Medulla oblongata (tissue), 1 donor: ENCODE data around the gene ATP2B3.

Source experiments
- DNase-seq: peaks from one replicate; pipeline ENCODE4 v3.0.0-alpha.2; 2015; ENCODE audit errors: extremely low spot score

Gene ATP2B3

DNA sequence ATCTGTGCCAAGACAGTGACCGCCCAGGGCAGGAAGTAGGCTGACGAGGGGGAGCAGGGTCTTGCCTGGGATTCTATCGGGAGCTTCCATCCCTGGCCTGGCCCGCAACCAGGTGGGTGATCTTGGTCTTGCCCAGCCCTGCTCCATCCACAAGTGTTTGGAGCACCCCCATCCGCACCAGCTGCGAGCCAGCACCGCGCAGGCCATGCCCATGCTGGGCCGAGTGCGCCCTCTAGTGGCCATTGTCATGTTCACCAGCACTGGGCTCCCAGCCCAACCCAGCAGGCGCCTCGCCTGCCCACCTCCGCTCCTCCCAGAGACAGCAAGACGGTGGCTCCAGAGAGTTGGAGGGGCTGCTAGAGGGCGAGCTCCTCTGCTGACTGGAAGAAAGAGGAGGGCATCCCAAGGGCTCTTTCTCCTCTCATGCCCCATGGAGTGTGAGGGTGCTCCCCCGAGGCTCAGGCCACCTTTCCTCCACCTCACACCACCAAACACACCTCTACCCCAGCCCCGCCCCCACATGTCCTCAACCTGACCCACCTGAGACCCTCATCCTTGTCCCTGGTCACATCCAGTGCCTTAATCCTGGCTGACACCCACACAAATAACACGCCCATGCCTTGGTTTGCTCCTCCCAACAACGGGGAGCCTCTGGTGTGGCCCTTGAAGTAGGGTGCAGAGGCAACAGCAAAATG is 9.8 kb upstream of the ATP2B3 start:
- DNase-seq, result peak; percentile 73

DNA sequence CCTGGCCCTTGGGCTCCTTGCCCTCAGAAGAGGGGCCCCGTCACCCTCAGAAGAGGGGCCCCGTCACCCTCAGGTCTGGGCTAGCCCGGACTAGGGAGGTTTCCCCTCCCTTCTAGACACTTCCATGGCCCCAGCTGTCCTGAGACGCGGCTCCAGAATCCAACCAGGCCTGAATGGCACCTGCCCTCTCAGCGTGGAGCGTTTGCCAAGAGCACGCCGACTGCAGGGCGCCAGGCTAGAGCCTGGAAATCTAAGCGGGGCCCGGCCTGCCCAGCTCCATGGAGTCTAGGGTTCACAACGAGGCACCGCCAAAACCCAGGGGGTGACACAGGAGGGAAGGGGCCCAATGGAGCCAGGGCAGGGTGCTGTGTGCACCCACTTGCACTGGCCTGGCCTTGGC is 7.8 kb upstream of the ATP2B3 start:
- DNase-seq, result no peak

GRCh38 chrX:153510383-153510782 is 7.1 kb upstream of the ATP2B3 start:
- DNase-seq, result no peak

GRCh38 chrX:153511784-153512500 is 5.5 kb upstream of the ATP2B3 start:
- DNase-seq, result no peak

GRCh38 chrX:153512501-153512893 is 4.9 kb upstream of the ATP2B3 start:
- DNase-seq, result no peak

DNA sequence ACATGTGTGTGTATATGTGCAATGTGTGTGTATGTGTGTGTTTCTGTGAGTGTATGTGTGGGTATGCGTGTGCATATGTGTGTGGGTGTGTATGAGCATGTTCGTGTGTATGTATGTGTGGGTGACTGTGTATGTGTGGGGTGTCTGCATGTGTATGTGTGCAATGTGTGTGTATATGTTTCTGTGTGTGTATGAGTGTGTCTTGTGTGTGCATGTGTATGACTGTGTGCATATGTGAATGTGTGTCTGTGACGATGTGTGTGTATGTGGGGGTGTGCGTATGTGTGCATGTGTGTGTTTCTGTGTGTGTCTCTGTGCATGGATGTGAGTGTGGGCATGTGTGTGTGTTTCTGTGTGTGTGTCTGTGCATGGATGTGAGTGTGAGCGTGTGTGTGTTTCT is 4.2 kb upstream of the ATP2B3 start:
- no peak for DNase-seq

DNA sequence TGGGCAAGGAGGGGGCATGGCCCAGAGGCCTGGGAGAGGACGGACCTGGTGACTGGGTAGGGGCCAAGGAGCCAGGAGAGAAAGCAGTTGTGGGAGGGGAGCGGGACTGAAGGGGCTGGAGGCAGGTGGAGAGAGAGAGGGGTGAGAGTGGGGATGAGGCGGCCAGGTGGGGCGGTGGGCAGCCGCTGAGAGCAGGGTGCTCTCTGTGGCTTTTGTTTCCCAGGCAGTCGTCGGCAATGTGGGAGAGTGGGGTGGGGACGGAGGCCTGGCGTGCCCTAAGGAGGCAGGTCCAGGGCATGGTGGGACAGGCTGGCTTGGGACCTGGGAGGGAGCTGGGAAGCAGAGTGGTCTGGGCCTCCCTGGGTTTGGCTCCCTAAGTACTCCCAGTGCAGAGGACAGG is 3.2 kb upstream of the ATP2B3 start:
- no peak for DNase-seq

- no peak for DNase-seq
These were observed 2.0 kb upstream of the ATP2B3 start for GRCh38 chrX:153515435-153515834.

- DNase-seq, result no peak
These were observed 1.4 kb upstream of the ATP2B3 start for GRCh38 chrX:153516073-153516472.

DNA sequence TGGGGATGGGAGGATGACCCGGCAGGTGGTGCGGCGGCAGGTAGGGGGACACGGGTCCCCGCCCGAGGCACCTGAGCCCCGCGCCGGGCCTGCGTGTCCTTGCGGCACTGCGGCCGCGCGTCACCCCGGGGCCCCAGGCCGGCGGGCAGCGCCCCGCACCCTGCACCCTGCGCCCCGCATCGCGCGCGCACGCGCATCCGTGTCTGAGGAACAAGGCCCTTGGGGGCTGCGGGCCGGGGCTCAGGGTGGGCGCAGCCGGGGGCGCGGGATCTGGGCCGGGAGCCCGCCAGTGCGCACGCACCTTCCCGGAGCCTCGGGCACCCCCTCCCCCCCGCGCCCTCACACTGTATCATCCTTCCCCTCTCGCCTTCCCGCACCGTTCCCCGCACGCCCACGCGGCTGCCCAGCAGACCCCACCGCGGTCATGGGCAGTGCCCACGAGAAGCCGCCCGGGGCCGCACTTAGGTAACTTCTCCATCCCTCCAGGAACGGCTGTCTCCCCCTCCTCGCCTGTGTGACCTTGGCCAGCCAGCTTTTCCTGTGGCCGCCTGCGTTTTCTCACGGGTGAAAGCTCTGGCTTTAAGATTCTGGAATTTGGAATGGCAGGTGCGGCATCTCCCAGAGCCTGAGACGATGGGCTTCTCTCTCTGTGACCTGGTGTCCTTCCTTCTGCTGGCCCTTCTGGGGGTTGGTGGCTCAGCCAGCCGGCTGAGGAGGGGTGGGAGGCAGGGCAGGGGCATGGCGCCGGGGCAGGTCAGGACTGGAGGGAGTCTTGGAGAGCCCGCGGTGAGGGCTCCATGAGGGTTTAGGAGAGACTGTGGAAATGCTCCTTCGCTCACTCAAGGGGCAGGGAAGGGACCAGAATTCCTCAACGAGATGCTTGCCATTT is 748 bp downstream of the ATP2B3 start:
- no peak for DNase-seq

DNA sequence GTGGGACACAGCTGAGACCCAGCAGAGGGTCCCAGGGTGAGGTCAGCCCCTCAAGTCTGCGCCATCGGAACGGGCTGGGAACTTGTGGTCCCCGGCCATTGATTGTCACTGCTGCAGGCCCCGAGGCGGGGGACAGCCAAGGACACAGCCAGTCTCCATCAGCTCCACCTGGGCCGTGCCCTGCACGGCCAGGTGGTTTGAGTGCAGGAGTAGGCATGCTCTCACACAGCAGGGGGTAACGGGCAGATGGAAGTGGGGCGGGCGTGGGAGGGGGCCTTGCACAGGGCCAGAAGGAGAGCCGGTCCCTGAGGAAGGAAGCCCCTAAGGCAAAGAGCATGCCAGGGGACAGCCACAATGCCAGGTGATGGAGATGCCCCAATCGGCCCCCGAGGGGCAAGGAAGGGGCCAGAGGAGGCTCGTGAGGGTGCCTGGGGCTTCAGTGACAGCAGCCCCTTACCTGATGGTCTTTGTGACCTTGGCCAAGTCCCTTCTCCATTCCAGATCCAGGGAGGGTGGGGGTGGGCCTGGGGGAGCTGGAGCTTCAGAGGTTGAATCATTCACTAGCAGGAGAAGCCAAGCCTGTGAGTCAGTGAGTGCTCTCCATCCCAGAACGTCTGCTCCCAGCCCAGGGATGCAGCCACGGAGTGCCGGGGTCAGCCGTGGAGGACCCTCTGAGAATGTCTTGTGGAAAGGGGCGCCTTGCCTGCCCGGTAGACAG is 2.3 kb downstream of the ATP2B3 start:
- no peak for DNase-seq

DNA sequence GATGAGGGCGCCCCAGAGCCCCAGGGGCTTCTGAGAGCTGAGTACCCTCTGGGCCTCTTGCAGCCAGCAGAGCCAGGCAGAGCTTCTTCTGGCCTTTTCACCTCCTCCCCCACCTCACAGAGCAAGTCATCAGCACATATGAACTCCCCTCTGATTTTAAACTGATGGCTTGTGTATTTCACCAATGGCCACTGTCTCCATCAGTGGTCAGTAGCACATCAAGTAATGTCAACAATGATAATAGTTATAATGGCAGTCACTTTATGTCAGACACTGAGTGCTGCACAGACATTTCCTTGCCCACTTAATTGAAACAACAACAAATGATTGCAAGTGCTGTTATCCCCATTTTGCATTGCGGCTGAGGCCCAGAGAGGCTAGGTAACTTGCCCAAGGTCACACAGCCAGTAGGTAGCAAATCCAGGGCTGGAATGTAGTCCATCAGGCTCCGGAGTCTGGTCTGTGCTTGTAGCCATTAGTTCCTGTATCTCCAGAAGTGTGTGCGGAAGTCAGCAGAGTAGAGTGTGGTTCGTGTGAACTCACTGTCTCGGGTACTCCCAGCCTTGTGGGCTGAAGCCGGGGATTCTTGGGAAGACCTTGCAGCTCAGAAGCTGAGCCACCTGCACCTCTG is 3.0 kb downstream of the ATP2B3 start:
- no peak for DNase-seq

DNA sequence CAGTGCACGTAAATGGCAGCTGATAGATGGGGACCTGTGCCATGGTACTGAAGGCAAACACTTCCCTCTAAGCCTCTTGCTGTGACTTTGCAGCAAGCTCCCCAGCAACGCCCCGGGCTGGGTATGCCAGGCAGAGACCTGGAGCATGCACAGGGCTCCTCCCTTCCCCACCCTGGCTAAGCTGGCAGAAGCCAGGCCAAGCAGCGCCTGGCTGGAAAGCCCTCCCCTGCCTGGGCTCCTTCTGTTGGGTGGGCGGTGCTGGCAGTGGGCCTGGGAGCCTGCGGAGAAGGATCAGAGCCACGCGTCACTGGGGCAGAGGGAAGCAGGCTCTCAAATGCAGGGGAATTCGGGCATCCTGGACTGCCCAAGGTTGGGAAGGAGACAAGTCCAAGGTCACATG is 3.6 kb downstream of the ATP2B3 start:
- DNase-seq, result peak; percentile 7

GRCh38 chrX:153522259-153522658 is 4.8 kb downstream of the ATP2B3 start:
- DNase-seq, result no peak

- DNase-seq, result no peak
These were observed 5.8 kb downstream of the ATP2B3 start for GRCh38 chrX:153523269-153523668.

DNA sequence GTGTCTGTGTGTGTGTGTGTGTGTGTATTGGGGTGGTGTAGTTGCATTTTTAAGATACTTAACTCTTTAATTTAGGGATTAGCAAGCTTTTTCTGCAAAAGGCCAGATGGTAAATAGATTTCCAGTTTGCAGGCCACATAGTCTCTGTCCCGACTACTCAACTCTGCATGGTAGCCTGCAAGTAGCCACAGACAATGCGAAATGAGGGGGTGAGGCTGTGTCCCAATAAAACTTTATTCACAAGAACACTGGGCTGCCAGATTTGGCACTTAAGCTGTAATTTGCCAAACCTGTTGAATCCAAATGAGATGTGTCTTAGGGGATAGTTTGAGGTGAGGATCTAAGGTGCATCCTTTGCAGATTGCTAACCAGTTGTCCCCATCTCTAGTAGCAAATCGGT is 6.8 kb downstream of the ATP2B3 start:
- no peak for DNase-seq

DNA sequence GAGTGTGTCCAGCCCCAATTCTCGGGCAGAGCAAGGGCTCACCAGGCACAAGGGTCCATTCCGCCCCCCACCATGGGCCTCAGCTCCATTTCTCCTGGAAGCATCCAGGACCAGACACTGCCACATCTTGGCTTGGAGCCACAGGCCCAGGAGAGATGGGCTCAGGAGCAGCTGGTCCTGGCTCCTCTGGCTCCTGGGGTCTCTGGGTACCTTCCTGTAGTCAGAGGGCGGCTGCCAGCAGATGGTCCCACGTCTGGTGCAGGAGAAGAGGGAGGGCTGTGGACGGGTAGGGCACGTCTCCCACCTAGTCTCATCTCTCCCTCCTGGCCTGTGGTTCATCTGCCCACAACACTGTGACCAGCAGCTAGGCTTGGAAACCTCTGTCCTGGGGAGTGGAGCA is 8.0 kb downstream of the ATP2B3 start:
- DNase-seq, result no peak

- DNase-seq, result no peak
These were observed 8.6 kb downstream of the ATP2B3 start for GRCh38 chrX:153526042-153526441.

GRCh38 chrX:153526801-153527200 is 9.4 kb downstream of the ATP2B3 start:
- DNase-seq, result no peak

DNA sequence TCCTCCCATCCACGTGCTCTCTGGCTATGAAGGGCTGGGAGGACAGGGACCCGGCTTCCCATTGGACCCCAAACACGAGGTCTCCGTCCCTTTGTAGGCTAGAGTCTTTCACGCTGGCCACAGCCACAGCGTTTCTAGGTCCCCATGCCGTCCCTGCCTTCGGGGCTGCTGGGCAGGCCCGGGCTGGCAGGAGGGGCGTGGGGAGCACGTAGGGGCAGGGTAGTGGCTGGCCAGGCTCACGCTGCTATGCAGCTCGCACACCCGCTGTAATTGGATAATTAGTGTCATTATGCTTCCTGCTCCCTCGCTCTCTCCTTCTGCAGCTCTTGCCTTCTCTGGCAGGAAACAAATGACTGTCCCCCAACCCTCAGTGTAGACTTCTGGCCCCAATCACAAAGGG is 9.8 kb downstream of the ATP2B3 start:
- DNase-seq, result no peak

GRCh38 chrX:153530411-153531129 is 13.1 kb downstream of the ATP2B3 start:
- no peak for DNase-seq
